Measurements from ENCODE around the gene GPATCH1. TPM values are rescaled to one million over a fixed set of nuclear protein-coding genes. Genes with fewer than 3 reads are reported as not detected.

Gene GPATCH1
- total RNA-seq, 6 experiments from 2014 or later: 5.9 to 7.8 (median 7.0) TPM

DNA sequence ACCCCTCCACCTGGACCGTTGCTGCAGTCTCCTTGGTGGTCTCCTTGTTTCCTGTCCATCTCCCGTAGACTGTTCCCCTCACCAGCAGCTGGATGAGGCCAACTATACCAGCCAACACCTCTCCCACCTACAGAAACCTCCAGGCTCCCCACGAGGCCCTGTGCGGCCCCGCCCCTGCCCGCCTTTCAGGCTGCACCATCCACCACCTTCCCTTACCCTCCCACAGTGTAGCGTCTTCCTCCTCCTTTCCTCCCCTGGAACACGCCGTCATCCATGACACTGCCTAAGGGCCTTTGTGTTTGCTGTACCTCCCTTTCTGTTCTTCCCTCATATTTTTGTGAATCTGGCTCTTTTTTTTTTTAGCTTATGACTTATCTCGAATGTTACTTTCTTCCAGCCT, 27.2 kb downstream of the GPATCH1 start:
- Mint-ChIP-seq H3K4me1 (ENCODE audit: low read depth) (peaks cover 14% of the 10 kb centered on the region), H3K27ac (no peak overlapping the region; the same call in 1 of the 2 replicates), H3K4me3 (no peak overlapping the region), H3K27me3 (ENCODE audit: insufficient read depth) (no peaks in the 10 kb centered on the region), H3K36me3 (ENCODE audit: low read depth) (peaks cover 25% of the 10 kb centered on the region), H3K9me3 (no peaks in the 10 kb centered on the region)
- no peak for DNase-seq
- TF ChIP-seq, protein P1, sequence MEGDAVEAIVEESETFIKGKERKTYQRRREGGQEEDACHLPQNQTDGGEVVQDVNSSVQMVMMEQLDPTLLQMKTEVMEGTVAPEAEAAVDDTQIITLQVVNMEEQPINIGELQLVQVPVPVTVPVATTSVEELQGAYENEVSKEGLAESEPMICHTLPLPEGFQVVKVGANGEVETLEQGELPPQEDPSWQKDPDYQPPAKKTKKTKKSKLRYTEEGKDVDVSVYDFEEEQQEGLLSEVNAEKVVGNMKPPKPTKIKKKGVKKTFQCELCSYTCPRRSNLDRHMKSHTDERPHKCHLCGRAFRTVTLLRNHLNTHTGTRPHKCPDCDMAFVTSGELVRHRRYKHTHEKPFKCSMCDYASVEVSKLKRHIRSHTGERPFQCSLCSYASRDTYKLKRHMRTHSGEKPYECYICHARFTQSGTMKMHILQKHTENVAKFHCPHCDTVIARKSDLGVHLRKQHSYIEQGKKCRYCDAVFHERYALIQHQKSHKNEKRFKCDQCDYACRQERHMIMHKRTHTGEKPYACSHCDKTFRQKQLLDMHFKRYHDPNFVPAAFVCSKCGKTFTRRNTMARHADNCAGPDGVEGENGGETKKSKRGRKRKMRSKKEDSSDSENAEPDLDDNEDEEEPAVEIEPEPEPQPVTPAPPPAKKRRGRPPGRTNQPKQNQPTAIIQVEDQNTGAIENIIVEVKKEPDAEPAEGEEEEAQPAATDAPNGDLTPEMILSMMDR (IDR thresholded peaks at IDR 0.05): no peak

DNA sequence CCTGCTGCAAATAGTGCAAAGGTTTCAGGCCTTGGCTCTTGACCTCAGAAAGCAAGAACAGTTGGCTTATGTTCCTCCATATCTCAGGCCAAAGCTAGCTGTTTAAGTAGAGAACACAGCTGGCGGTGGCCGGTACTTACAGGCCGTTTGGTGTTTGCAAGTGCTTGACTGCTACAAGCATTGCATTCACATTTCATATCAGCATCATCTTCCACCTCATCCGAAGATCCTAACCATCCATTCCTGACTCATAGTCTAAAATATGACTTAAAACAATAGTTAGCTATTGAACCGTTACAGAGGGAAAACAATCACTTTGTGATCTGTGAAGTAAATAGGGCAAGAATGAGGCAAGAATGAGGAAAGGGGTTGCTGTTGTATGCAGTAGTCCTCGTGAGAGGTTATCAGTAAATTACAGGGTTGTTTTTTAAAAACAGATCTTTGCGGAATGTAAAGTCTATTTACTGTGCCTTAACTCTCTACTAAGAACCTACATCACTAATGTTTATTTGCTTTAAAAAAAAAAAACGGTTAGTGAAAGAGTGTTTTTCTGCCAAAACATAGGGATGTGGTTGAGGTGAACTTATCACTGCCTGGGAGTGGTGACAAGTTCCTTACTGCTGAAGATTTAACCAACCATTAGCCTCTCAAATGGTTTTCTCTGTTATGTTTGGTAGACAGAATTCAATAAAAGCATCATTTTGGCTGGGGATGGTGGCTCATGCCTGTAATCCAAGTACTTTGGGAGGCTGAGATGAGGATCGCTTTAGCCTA, 29.3 kb downstream of the GPATCH1 start:
- no peak overlapping the region for H3K4me3 Mint-ChIP-seq
- H3K36me3 Mint-ChIP-seq (ENCODE audit: low read depth): peaks cover 20% of the 10 kb centered on the region
- TF ChIP-seq, protein P1 (IDR thresholded peaks at IDR 0.05): no peak
- peak; percentile 58 for DNase-seq
- no peaks in the 10 kb centered on the region for H3K9me3 Mint-ChIP-seq
- H3K27ac Mint-ChIP-seq: peak overlapping the region; percentile 65
- no peaks in the 10 kb centered on the region for H3K27me3 Mint-ChIP-seq (ENCODE audit: insufficient read depth)
- H3K4me1 Mint-ChIP-seq (ENCODE audit: low read depth): peaks cover 14% of the 10 kb centered on the region

DNA sequence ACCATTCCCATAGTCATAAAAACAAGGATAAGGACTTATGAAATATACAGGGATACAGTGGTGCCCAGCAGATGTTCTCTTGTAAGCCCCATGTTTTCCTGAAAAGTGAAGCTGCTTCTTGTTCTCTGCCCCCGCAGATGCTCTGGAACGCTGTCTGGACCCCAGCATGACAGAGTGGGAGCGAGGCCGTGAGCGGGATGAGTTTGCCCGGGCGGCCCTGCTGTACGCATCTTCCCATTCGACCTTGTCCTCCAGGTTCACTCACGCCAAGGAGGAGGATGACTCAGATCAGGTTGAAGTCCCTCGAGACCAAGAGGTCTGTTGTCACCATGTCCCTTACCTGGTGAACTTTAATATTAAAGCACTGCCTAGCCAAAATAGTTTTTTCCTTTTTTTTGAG, 30.6 kb downstream of the GPATCH1 start:
- no peaks in the 10 kb centered on the region for H3K9me3 Mint-ChIP-seq
- H3K4me1 Mint-ChIP-seq (ENCODE audit: low read depth): peaks cover 14% of the 10 kb centered on the region
- no peak for DNase-seq
- H3K4me3 Mint-ChIP-seq: no peak overlapping the region
- no peak overlapping the region for H3K27ac Mint-ChIP-seq
- no peaks in the 10 kb centered on the region for H3K27me3 Mint-ChIP-seq (ENCODE audit: insufficient read depth)
- H3K36me3 Mint-ChIP-seq (ENCODE audit: low read depth): peaks cover 16% of the 10 kb centered on the region
- TF ChIP-seq, protein P1 (IDR thresholded peaks at IDR 0.05): no peak

DNA sequence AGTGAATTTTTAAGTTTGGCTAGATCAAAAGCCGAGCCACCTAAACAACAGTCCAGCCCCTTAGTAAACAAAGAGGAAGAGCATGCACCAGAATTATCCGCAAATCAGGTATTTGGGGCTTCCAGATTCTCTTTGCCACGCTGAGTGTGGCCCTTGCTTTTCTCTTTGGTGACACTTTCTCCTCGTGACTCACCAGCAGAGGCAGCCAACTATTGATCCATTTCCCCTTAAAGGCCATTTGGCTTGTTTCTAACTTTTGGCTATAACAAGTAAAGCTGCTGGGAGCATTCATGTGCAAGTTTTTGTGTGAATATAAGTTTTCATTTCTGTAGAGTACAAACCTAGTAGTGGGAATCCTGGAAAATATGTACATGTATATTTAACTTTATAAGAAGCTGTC, 33.3 kb downstream of the GPATCH1 start:
- Mint-ChIP-seq H3K27ac (no peak overlapping the region), H3K36me3 (ENCODE audit: low read depth) (peaks cover 15% of the 10 kb centered on the region), H3K4me3 (no peak overlapping the region), H3K27me3 (ENCODE audit: insufficient read depth) (no peaks in the 10 kb centered on the region), H3K9me3 (no peaks in the 10 kb centered on the region), H3K4me1 (ENCODE audit: low read depth) (peaks cover 14% of the 10 kb centered on the region)
- TF ChIP-seq, protein P1 (IDR thresholded peaks at IDR 0.05): no peak
- no peak for DNase-seq

DNA sequence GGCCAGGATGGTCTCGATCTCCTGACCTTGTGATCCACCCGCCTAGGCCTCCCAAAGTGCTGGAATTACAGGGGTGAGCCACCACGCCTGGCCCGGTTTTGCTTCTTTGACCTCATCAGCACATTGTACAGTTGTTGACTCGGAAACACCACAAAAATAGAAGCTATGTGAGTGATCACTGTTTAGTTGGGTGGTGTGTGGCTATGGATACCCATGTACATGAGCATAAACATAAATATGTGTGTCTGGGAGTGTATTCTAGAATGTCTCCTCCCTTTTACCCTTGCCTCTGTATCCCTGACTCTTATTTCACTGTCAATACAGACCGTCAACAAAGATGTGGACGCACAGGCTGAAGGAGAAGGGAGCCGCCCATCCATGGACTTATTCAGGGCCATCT, 36.5 kb downstream of the GPATCH1 start:
- Mint-ChIP-seq H3K36me3 (ENCODE audit: low read depth) (peaks cover 7% of the 10 kb centered on the region; the same call in 1 of the 2 replicates), H3K4me1 (ENCODE audit: low read depth) (no peaks in the 10 kb centered on the region), H3K27me3 (ENCODE audit: insufficient read depth) (no peaks in the 10 kb centered on the region), H3K27ac (no peak overlapping the region), H3K9me3 (no peaks in the 10 kb centered on the region), H3K4me3 (no peak overlapping the region)
- TF ChIP-seq, protein P1 (IDR thresholded peaks at IDR 0.05): no peak
- no peak for DNase-seq
